Measurements from ENCODE around the gene PCDHGC4.

Gene PCDHGC4

GRCh38 chr5:141484641-141485311 lies at the start of gene PCDHGC4:
Gene PCDHGC4, plus strand, starts transcription at chr5:141485030. Its CDS starts 144 bp downstream, at chr5:141485174.
- no peak for TF ChIP-seq CTCF (IDR thresholded peaks at IDR 0.05; ENCODE audit: low read depth, low read length, missing control alignments)
- no peak for DNase-seq (ENCODE audit: low read depth)
- H3K4me3 ChIP-seq (ENCODE audit: low read depth, low read length) = peak within 1 kb of the TSS; percentile 6

GRCh38 chr5:141437221-141437620 lies 47.6 kb upstream of the PCDHGC4 start:
- H3K4me3 ChIP-seq (ENCODE audit: low read depth, low read length) = no peak overlapping the region
- TF ChIP-seq CTCF (IDR thresholded peaks at IDR 0.05; ENCODE audit: low read depth, low read length, missing control alignments) = no peak
- no peak for DNase-seq (ENCODE audit: low read depth)

- TF ChIP-seq CTCF (IDR thresholded peaks at IDR 0.05; ENCODE audit: low read depth, low read length, missing control alignments) = no peak
- no peak for DNase-seq (ENCODE audit: low read depth)
These were observed 45.3 kb upstream of the PCDHGC4 start for GRCh38 chr5:141439411-141440141.

GRCh38 chr5:141440341-141440740 lies 44.5 kb upstream of the PCDHGC4 start:
- TF ChIP-seq CTCF (IDR thresholded peaks at IDR 0.05; ENCODE audit: low read depth, low read length, missing control alignments) = no peak
- no peak overlapping the region for H3K4me3 ChIP-seq (ENCODE audit: low read depth, low read length)
- no peak for DNase-seq (ENCODE audit: low read depth)

More at GRCh38 chr5:141439411-141440141, 45.3 kb upstream of the PCDHGC4 start:
- H3K4me3 ChIP-seq (ENCODE audit: low read depth, low read length) = no peak overlapping the region

- no peak for TF ChIP-seq CTCF (IDR thresholded peaks at IDR 0.05; ENCODE audit: low read depth, low read length, missing control alignments)
- no peak for DNase-seq (ENCODE audit: low read depth)
- no peak overlapping the region for H3K4me3 ChIP-seq (ENCODE audit: low read depth, low read length)
These were observed 43.2 kb upstream of the PCDHGC4 start for GRCh38 chr5:141441571-141442170.

- no peak overlapping the region for H3K4me3 ChIP-seq (ENCODE audit: low read depth, low read length)
- TF ChIP-seq CTCF (IDR thresholded peaks at IDR 0.05; ENCODE audit: low read depth, low read length, missing control alignments) = no peak
- no peak for DNase-seq (ENCODE audit: low read depth)
These were observed 19.5 kb upstream of the PCDHGC4 start for GRCh38 chr5:141465351-141465750.

Measured in GM12864 (cell line).